DMS53 treated with DMSO at 0.1 percent for 48 hours (cell line): ENCODE results near the gene RAMP2.
A peak's percentile ranks its signal among the peaks of the same experiment; 100 is the strongest.
"Not testable (repeated sequence)": the region's sequence is repeated elsewhere in the genome, so short reads cannot be mapped to it uniquely, and the experiment has no call there.

Source experiments
- DNase-seq: peaks from one replicate; lab custom pipeline; 2025; ENCODE audit not compliant: unreplicated experiment; lab: John Stamatoyannopoulos, UW

The RAMP2 gene

DNA sequence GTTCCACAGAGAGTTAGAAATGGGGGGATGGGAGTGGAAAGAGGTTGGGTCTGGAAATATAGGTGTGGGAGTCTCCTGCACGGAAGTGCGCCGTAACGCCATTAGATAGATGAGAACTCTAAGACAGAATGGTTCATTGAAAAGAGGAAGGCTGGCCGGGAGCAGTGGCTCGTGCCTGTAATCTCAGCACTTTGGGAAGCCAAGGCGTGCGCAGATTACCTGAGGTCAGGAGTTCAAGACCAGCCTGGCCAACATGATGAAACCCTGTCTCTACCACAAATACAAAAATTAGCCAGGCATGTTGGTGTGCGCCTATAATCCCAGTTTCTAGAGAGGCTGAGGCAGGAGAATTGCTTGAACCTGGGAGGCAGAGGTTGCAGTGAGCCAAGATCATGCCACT lies 7.0 kb downstream of the RAMP2 start:
- DNase-seq, result not testable (repeated sequence)

GRCh38 chr17:42769964-42770363 lies 8.9 kb downstream of the RAMP2 start:
- DNase-seq, result not testable (repeated sequence)

- DNase-seq, result no peak
These were observed 11.9 kb downstream of the RAMP2 start for GRCh38 chr17:42772945-42773289.

DNA sequence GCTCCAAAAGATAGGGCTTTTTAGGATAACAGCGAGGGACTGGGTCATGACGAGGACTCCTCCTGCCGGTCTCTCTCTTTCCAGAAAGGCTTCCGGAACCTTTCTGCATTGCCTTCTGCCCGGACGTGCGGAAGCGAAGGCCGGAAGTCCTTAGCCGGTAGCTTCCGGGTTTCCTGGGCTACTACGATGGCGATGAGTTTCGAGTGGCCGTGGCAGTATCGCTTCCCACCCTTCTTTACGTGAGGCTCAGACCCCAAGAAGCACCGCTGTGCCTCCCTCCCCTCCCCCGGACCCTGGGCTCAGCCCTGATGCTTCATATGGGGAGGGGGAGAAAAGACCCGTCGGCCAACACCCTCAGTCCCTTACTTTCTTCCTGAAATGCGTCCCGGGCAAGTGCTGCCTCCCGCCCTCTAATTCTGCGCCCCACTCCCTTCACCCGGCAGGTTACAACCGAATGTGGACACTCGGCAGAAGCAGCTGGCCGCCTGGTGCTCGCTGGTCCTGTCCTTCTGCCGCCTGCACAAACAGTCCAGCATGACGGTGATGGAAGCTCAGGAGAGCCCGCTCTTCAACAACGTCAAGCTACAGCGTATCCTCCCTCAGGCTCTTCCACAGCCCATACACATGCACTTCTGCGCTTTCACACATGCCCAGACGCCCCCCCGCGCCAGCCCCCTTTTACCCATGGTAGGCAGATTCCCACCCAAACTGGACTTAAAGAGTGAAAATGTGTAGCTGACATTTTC lies 12.4 kb downstream of the RAMP2 start, which contains the start of gene VPS25:
Gene VPS25, plus strand, starts transcription at position 160 of the 746 bp plus-strand sequence. Its CDS starts 27 bp downstream, at position 187.
- DNase-seq, result peak; percentile 87

DNA sequence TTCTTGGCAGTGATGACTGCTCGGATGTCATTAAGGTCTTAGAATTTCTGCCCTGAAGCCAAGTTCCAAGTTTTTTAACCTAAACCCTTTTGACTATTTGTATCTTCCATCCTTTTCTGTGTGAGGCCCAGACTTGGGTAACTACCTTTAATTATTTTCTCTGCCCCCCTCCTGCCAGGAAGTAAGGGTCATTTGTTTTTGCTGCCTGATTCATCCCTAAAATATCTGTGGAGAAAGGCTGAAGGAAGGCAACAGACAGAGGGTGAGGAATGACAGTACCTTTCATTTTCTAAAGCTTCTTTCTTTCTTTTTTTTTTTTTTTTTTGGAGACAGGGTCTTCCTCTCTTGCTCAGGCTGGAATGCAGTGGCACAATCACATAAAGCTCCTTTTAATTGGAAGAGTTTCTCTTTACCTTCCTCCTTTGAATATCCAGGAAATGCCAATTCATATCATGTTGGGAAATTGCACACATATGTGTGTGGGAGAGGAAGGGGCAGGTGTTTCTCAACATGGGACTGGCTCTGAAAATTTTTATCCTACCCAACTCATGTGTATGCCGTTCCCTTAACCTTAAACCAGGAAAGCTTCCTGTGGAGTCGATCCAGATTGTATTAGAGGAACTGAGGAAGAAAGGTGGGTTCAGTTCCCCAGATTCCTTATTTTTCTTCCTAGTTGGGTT lies 13.2 kb downstream of the RAMP2 start:
- no peak for DNase-seq

DNA sequence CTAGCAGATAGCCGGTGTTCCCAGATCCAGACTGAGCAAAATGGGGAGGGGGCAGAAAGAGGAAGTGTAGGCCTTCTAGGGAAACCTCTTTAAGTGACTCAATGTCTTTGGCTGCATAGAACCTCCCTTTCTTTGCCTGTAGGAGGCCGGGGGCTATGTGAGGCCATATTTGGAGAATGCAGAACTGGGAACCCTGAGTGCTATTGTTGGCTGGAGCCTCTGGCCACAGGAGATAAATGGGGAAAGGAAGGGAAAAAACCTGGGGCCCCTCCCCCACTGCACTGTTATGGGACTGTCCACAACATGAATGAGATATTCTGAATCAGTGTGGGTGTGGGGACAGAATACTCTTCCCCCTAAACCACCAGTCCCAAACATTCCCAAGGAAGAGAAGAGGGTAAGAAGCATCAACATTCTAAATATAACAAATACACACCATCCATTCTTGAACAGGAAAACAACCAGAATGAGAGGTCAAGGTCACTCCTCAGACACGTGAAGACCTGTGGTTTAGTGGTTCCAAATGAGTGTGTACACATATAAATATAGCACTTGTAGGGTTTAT lies 14.6 kb downstream of the RAMP2 start:
- no peak for DNase-seq

GRCh38 chr17:42778570-42778969 lies 17.5 kb downstream of the RAMP2 start:
- DNase-seq, result no peak

GRCh38 chr17:42779304-42779935 lies 18.4 kb downstream of the RAMP2 start:
- DNase-seq, result no peak

DNA sequence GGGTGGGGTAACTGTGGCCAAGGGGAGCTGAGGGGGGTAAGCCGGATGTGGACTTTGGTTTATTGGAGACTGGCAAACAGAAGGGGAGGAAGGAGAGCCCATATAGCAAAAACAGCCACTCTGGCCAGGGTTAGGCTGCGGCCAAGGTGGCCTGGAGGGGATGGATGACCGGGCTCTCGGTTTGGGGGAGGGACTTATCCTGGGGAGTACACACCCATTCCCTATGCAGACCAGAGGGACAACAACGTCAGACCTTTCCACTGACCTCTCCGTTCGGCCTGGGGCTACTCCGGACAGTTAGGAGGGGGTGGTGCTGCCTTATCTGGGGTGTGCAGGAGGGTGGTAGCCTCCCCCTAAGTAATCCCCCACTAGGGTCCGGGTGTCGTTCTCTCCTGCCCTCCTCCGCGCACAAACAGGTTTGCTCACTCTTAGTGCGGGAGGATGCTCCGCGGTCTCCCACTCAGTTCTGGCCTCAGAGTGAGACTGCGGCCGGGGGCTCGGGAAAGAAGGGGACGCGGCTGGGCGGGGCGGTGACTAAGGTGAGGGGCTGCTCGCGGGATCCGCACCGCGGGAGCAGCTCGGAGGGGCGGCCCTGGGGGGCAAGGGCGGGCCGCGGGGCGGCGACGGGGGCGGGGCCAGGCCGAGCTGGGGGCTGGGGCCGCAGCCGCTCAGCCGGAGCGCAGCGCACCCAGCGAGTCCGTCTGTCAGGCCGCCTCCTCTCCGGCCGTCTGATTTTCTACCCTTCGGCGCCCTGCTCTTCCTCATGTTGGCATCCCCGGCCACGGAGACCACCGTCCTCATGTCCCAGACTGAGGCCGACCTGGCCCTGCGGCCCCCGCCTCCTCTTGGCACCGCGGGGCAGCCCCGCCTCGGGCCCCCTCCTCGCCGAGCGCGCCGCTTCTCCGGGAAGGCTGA lies 19.2 kb downstream of the RAMP2 start, which contains the start of gene WNK4:
Gene WNK4, plus strand, starts transcription at position 675 of the 915 bp plus-strand sequence. Its CDS starts 89 bp downstream, at position 764.
- no peak for DNase-seq

- DNase-seq, result no peak
These were observed 20.0 kb downstream of the RAMP2 start for GRCh38 chr17:42780851-42781638.

DNA sequence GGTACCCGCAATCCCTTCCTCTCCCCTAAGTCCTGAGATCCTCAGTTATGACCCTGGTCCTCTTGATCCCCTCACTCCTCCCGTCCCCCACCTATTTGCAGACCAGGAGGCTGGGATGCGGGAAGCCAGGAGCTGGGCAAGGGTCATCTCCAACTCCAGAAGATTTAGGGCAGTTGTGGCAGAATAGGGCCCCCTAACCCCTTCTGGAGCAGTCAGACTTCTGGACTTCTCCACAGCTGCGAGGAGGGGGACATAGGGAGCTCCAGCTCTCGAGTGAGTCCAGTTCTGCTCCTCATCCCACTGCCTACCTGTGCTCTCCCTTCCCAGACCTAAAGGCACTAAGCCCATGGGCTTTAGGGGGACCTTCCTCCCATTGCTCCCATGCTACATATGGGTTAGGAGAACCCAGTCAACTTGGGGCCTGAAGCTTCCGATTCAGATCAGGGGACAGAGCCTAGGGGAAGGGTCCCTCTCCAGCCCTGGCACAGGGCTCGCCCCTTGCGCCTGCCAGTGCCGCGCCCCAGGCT lies 20.7 kb downstream of the RAMP2 start:
- DNase-seq, result no peak

DNA sequence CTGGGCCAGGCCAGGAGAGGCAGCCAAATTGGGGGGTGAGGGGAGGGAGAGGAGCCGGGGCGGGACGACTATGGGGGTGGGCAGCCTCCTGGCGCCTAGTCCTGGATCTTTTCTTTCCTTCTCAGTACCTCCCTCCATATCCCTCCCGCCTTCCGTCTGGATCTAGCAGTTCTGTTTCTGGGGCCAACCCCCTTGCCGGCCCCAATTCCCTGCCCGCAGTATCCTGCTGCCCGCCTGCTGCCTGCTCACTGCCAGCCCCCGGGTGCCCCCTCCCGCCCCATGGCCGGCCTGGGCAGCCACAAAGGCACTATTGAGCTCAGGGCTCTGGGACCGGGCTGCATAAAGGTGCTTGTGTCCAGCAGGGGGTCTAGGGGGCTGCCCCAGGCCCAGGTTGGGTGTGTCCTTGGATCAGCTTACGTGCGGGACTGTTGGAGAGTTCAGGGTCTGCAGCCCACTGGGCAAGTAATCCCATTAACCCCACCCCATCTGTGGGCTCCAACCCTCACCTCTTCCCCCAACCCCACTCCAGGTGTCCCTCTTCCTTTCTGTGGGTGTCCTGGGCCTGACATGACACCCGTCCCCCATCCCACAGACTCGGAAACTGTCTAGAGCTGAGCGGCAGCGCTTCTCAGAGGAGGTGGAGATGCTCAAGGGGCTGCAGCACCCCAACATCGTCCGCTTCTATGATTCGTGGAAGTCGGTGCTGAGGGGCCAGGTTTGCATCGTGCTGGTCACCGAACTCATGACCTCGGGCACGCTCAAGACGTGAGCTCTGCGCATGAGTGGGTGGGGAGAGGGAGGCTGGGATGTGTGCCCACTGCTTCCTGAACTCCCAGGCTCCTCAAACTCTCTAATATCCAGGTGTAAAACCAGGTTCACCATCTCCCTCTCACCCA lies 21.4 kb downstream of the RAMP2 start:
- no peak for DNase-seq

DNA sequence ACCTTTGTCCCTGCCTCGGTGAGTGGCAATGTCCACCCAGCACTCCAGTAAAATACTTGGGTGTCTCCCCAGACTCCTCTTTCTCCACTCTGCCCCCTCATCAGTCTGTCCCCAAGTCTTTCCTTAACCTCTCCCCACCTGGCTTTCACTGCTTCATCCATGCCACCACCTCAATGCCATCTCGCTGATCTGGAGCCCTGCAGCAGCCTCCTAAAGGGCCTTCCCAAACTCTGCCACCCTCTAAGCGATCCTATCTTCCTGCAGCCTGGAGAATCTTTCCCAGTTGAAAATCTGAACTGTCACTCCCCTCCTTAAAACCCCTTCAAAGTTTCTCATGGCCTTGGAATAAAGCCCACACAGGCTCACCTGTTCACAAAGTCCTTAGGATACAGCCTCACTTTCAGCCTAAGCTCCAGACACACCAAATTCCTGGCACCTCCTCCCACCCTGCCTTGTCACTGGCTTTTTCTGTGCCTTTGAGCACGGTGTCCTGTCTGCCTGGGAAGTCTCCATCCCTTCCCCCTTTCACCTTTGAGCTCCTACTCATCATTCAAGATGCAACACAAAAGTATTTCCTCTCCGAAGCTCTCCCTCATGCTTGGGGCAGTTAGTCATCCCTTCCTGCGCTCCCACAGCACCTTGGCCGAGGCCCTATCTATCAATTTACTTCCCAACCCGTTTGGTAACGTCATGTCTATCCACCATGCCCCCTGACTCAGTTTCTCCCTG lies 22.2 kb downstream of the RAMP2 start:
- DNase-seq, result no peak

DNA sequence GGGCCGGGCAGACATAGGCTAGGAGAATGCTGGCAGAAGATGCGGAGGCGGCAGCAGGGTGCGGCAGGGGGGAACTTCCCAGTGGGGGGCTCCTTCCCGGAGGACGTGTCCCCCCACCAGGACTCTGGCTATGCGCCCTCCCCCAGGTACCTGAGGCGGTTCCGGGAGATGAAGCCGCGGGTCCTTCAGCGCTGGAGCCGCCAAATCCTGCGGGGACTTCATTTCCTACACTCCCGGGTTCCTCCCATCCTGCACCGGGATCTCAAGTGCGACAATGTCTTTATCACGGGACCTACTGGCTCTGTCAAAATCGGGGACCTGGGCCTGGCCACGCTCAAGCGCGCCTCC lies 22.7 kb downstream of the RAMP2 start:
- DNase-seq, result no peak

- DNase-seq, result peak; percentile 23
These were observed 23.4 kb downstream of the RAMP2 start for GRCh38 chr17:42784409-42784808.

GRCh38 chr17:42784811-42785592 lies 24.0 kb downstream of the RAMP2 start:
- no peak for DNase-seq

GRCh38 chr17:42787266-42787665 lies 26.2 kb downstream of the RAMP2 start:
- DNase-seq, result no peak
